GM12874 (cell line): ENCODE measurements around the gene RNF130.

ENCODE experiments used
- CTCF ChIP-seq: IDR thresholded peaks from 2 replicates; pipeline ENCODE4 v1.5.1; 2011; ENCODE audit warnings: low read depth, mild to moderate bottlenecking, control low read depth, low read length, moderate library complexity; ENCODE audit not compliant: insufficient read depth

The RNF130 gene

GRCh38 chr5:180001136-180001535, 70.4 kb downstream of the RNF130 start:
- no peak for TF ChIP-seq CTCF

DNA sequence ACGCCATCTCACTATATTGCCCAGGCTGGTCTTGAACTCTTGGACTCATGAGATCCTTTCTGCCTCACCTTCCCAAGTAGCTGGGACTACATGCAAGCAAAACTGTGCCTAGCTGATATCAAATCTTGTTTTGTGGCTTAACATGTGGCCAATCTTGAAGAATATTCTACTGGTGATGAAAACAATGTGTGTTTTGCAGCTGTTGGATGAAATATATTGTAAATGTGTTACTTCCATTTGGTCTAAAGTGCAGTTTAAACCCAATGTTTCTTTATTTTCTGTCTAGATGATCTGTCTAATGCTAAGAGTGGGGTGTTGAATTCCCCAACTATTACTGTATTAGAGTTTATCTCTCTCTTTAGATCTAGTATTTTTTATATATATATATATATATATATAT, 73.1 kb downstream of the RNF130 start:
- TF ChIP-seq CTCF, result no peak

DNA sequence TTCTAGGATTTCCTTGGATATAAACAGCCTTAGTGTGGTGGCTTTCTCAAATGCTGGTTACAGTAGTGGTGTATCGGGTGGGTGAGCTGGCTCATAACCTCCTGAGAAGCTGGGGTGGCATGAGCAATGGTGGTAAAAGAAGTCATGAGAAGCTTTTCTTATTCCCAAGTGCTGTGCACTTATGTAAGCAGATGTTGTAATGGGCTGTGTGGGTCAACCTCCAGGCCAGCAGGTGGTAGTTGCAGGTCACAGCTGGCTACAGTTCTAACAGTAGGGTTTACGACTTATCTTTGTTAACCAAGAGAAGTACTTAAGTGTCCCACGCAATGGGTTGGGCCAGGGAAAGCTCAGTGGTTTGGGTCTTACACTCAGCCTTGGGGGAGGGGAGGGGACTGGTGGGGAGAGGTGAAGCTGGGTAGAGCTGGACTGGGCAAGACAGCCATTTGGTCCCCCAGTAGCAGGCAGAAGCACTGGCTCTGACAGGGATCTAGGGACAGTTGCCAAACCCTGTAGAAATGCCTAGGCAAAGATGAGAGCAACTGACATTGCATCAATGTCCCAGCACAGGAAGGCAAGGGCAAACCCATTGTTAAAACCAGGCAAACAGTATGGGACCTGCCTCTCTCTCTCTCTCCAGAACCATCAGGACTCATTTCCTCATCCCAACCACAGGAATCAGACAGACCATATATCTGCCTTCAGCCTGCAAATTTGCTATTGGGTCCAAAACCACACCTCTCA, 76.8 kb downstream of the RNF130 start:
- no peak for TF ChIP-seq CTCF

GRCh38 chr5:179991106-179991505, 80.5 kb downstream of the RNF130 start:
- TF ChIP-seq CTCF, result no peak

DNA sequence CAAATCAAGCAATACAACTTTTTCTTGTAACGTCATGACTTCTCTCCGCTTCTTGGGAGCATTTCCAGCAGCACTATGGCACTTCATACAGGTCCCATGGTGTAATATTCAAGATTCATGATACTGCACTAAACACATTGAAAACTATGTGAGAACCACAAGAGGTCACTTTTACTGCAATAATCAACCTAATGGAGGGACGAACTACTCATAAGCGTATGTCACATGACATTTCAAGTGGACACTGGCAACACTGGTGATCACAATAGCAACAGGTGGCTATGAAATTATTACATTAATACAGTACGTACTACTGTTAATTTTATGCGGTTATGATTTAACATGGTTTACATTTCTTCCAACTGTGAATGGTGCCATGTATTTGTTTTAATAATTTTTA, 85.2 kb downstream of the RNF130 start:
- no peak for TF ChIP-seq CTCF

- no peak for TF ChIP-seq CTCF
Measured at GRCh38 chr5:179981636-179982035, 89.9 kb downstream of the RNF130 start.

DNA sequence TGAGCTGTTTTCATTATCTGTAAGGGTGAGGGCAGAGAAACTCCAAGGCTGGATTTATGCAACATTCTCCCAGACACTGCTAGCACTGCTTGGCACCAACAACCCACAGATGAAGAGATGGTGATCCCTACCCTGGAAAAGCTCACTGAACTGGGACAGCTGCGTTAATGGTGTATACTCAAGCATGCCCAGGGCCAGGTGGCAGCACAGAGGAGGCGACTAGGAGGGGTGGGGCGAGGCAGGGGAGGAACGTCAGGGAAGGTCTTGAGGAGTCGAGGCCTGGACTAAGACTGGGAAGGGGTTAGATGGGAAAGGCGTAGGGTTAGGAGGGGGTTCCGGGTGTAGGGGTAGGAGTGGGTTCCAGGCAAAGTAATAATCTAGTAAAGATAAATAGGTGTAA, 90.8 kb downstream of the RNF130 start:
- no peak for TF ChIP-seq CTCF
